GF-D8 (cell line): ENCODE results near the gene ZC3H7B.

ENCODE experiments used
- DNase-seq: peaks from one replicate; lab custom pipeline; 2025; lab: John Stamatoyannopoulos, UW

ZC3H7B gene

DNA sequence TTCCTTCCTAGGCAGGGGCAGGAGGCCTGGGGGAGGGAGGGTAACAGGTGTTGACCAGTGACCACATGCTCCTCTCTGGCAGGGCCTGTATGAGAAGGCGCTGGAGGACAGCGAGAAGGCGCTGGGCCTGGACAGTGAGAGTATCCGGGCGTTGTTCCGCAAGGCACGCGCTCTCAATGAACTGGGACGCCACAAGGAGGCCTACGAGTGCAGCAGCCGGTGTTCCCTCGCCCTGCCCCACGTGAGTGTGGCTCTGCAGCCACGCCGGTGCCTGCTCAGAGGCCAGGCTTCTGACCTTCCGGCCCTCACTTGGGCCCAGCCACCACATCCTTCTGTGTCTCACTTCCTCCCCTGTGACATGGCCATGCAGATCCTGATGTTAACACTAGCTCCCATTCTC, 25.8 kb downstream of the ZC3H7B start:
- DNase-seq = no peak

DNA sequence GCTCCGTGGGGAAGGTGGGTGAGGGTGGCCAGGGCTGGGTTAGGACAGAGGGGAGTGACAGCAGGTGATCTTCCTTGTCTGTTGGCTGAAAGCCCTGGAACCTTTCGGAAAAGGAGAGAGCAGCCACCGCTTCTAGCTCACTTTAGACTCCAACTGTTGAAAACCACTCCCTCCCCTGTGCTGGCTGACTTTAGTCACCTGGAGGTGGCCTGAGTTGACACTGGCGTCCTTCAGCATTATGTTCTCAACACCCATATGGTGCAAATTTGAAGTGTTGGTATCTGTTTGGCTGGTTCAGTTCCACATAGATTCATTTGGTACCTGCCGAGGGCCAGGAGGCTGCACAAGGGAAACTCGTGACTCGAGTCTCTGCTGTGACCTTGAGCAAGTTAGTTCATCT, 28.8 kb downstream of the ZC3H7B start:
- no peak for DNase-seq

DNA sequence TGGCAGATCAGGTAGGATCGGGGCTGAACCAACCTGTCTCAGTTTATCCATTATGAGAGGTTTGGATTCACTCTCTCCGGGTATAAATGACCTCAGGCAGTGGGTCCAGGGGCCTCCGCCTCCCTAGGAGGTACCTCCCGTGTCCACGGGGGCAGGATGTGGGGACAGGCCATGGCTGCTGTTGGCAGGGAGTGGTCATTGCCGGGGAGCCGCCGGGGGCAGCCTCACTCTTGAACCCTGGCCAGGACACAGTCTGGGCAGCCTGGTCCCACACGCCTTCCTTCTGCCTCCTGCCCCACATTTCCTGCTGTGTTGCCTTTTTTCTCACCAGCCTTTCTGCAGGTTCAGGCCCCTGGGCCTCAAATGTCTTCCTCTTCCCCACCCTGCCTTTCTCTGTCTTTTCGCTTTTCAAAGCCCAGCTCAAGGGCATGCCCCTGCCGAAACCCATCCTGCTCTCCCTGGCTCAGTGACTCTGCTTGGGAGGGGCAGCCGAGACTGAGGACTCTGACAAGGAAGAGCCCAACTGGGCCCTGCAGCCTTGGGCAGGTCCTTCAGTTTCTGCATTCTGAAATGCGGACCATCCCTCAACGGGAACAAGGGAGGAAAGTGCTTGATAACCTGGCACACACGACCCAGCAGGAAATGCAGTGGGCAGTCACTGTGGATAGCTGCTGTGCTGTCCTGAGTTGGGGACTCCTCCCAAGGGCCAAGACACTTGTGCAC, 31.1 kb downstream of the ZC3H7B start:
- no peak for DNase-seq

DNA sequence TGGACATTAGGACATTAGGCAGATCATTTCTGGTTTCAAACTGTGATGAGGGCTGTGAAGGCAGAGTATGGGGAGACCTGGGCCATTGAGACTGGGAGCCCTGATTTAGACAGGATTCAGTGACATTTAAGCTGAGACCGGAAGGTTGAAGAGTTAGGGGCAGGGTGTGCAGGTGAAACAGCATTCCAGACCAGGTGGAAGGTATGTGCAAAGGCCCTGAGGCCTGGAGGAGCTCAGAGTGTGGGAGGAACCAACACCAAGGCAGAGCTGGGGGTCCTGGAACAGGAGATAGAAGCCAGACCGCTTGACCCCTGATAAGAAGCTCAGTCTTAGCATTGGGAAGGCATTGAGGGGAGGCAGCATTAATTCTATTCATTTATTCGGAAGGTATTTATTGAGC, 32.5 kb downstream of the ZC3H7B start:
- DNase-seq = no peak

DNA sequence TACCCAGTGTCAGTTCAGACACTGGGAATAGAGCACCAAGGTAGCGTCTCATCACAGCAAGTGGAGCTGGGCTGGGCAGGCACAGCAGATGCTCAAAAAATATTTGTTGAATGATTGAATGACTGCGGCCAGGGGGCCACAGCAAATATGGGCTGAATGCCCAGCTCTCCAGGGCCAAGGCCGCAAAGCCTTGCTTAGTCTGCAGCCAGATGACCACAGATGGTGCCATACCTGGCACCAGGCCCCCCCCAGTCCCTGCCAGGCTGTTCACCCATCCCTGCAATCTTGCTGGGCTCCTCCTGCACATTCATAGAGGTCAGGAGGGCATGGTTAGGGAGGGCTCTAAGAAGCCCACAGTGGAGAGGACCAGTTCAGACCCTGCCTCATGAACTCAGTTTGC, 32.9 kb downstream of the ZC3H7B start:
- no peak for DNase-seq

DNA sequence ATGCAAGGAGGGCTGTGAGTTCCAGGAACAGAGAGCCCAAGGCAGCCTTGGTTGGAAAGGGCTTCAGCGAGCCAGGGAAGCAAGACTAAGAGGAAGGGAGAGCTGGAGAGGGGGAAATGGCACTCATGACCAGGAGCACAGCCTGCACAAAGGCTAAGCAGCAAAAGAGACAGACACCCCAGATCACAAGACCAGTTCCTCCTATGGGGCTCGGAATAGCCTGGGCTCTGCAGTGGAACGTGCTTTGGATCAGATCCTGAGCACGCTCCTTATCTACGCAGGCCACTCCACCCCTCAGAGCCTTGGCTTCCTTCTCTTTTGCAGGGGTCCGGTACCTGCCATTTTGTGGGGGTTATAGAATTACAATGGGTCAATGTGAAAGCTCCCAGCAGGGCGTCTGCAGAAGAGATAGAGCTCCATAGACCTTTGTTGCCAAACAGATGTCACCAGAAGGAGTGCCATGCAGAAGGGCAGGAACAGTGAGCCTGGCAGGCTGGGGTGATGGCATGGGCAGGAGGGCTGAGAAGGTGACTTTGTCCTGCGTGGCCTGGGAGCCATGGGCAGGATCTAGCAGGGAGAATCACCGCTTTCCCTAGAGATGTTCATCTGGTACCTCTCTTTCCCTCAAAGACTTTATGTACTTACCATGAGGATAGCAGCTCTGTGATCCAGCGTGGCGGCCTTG, 33.8 kb downstream of the ZC3H7B start:
- DNase-seq = no peak

DNA sequence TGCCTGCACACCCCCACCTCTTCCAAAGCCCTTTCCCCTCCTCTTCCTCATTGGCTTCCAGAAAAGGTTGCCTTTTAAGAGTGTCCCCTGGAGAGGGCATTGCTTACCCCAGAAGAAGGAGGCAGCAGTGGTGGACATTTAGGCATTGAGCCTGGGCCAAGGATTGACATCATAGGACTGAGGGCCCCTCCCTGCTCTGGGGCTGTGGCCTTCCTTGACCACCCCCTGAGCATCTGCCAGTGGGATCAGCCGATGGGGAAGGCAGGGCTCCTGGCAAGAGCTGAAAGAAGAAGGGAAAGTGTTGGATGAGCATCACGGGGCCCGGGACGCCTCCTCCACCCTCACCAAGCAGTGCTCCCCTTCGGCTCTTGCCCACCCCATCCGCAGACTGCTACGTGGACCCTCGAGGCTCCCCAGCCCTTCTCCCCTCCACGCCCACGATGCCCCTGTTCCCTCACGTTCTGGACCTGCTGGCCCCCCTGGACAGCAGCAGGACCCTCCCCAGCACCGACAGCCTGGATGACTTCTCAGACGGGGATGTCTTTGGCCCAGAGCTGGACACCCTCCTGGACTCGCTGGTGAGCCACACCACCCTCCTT, 37.4 kb downstream of the ZC3H7B start:
- no peak for DNase-seq

DNA sequence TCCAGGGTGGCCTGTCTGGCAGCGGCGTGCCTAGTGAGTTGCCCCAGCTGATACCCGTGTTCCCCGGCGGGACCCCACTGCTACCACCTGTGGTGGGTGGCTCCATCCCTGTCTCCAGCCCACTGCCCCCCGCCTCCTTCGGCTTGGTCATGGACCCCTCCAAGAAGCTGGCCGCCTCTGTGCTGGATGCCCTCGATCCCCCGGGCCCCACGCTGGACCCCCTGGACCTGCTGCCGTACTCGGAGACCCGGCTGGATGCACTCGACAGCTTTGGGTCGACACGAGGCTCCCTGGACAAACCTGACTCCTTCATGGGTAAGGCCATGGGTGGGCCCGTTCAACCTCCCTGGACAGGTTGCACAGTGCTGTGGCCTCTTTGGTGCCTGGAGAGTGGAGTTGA, 38.5 kb downstream of the ZC3H7B start:
- no peak for DNase-seq

DNA sequence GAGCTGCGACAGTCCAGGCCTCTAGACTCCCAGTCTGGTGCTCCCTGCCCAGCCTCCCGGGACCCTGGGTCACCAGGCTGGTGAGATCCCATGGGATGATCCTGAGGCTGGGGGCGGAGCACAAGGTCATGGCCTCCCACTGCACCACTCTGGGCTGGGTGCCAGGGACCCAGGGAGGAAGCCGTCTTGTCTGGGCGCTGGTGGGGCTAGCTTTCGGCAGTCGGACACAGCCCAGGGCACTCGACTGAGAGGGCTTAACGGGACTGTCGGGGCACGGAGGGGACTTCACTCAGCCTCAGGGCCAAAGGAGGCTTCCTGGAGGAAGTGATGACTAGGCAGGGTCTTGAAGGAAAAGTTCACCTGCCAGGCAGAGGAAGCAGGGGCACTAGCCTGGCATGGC, 39.0 kb downstream of the ZC3H7B start:
- DNase-seq = no peak

DNA sequence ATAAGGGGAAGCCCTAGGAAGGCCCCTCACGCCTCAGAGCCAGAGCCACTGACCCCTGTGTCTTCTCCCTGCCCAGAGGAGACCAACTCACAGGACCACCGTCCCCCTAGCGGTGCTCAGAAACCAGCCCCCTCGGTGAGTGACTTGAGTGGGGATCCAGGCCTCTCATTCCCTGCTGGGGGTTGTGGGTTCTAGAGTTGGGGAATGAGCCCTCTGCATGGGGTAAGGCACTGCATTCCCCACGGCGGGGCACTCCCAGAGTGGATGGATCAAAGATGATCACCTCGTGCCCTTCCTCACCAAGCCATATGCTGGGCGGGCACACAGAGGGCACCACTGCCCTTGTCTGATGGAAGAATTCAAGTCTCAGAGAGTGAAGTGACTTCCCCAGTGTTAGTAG, 39.7 kb downstream of the ZC3H7B start:
- DNase-seq = no peak

DNA sequence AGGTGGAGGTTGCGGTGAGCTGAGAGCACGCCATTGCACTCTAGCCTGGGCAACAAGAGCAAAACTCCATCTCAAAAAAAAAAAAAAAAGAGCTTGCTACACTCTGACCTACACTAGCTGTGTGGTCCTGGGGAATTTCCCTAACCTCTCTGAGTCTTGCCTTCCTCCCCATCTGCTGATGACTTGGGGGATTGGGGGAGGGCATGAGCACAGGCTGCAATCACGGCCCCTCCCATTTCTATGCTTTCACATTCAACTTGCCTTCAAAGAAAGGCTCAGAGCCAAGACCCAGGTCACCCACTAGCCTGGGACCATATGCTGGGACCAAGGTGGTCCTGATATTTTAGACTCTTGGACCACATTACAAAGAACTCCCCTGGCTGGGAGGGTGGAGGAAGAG, 40.7 kb downstream of the ZC3H7B start:
- DNase-seq = no peak

DNA sequence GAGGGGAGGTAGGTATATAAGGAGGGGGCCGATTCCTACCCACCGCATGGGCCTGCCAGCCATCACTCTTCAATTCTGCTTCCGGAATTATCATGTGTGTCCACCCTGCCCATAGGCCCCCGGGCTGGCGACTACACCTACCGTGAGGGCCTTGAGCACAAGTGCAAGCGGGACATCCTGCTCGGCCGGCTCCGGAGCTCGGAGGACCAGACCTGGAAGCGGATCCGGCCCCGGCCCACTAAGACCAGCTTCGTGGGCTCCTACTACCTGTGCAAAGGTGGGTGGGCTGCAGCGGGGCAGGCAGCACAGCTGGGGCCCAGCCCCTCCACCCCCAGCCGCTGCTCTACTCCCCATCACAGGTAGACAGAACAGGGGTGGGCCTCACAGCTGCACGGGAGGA, 42.0 kb downstream of the ZC3H7B start:
- DNase-seq = no peak

DNA sequence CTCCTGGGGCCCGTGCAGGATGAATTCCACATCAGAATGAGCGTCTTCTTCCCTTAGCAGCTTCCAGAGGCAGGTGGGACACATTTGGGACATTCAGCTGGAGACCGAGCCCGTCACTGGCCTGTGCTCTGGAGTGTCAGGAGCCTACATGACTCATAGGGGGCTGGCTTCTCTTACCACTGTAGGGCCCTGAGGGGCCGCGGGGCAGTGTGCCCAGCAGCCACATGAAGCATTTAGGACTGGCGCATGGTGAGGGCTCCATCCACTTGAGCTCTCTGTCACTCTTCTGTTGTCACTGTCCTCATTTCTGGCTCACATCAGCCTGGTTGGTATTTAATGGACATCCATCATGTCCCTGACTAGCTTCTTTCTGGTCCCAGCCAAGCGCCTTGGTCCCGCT, 42.4 kb downstream of the ZC3H7B start:
- no peak for DNase-seq

DNA sequence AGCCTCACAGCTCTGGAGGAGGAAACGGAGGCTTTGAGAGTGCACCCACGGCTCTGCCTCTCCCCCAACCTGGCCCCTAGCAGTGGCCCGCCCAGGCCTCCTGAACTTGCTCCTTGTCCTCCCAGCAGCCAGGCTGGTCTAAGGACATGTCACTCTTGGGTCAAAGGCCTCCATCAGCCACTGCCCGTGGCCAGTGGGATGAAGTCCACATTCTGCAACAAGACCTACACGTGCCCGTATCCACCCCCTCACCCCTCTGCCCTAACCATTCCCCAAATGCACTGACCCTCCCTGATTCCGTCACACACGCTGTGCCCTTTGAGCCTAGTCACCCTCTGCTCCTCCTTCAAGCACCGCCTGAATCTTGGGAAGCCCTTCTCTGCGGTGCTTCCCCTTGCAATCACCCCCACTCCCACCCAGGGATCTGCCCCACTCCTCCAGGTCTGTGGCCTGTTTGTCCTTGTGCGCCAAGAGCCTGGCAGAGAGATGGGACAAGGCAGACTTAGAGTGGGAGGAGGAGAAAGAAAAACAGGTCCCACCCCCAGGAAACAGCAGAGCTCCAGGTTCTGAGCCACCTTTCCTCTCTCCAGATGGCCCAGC, 43.0 kb downstream of the ZC3H7B start:
- no peak for DNase-seq

DNA sequence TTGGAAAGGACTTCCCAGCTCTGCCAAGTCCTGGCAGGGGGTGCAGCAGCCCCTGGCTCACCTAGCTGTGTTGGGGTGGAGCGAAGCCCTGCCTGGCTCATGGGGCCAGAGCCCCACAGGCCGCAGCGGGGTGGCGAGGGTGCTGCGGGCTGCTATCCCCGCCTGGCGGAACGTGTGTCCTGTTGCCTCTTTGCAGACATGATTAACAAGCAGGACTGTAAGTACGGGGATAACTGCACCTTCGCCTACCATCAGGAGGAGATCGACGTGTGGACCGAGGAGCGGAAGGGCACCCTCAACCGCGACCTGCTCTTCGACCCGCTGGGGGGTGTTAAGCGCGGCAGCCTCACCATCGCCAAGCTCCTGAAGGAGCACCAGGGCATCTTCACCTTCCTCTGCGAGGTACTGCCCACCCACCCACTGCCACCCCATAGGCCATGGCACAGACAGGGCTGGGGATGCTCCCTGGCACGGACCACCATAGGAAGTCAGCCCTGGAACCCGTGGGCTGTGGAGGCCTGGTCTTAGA, 44.5 kb downstream of the ZC3H7B start:
- DNase-seq = no peak

DNA sequence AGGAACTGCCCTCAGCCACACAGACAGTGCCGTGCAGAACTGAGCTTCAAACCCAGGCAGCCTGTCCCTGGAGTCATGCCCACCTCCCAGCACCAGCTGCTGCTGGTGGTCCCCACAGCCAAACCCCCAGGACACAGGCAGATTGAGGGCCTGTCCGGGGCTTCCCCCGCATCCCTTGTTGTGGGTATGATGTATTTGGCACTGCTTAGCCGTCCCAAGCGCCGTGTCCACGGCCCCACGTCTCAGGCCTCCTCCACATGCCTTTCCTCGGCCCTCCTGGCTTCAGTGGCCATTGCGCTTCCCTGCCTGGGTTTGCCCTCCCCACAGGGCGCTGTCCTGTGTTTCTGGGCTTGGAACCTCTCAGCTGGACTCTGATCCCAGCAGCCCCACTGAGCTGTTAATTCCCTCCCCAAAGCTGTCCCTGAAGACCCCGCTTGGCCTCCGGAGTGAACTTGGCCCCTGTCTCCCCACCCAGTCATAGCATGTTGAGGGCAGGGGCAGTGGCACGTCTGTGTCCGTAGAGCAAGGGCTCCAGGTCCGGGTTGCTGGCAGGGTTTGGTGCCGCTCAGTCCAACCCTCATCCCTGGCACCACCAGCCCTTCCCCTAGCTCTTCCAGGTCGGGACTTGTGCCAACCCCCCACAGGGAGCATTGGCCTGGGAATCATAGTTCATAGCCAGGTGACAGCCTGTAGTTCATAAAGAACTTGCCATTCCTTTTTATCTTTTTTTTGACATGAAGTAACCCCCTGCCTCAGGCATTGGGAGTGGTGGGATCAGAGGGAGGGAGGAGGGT, 45.9 kb downstream of the ZC3H7B start:
- DNase-seq = no peak

DNA sequence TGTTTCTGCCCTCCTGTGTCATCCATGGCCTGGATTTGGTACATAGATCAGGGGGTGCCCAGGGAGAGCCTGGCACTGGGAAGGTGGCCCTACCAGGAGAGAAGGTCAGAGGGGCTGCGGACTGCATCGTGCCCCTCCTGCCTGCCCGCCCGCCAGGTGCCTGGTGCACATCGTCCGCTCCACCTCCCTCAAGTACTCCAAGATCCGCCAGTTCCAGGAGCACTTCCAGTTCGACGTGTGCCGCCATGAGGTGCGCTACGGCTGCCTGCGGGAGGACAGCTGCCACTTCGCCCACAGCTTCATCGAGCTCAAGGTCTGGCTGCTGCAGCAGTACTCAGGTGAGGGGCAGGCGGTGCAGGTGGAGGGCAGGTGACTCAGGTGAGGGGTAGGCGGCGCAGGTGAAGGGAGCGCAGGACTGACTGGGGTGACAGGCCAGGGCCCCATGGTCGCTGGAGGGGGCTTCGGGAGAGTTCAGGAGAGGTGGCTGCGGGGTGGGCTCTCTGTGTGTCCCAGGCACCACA, 47.7 kb downstream of the ZC3H7B start:
- DNase-seq = no peak

DNA sequence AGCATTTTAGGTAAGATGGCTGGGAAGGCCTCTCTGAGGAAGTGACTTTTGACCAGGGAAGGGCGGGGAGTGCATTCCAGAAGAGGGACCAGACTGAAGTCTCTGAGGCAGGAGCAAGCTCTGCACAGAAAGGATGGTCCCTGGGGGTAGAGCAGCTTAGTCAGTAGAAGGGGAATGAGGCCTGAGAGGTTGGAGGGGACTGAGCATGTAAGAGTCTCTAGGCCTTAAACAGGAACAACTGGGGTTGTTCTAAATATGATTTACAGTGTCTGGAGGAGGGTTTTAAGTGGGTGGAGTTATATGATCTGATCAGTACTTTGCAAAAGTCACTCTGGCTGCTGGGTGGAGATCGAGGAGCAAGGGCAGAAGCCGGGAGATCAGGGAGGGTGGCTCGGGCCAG, 48.8 kb downstream of the ZC3H7B start:
- DNase-seq = no peak

DNA sequence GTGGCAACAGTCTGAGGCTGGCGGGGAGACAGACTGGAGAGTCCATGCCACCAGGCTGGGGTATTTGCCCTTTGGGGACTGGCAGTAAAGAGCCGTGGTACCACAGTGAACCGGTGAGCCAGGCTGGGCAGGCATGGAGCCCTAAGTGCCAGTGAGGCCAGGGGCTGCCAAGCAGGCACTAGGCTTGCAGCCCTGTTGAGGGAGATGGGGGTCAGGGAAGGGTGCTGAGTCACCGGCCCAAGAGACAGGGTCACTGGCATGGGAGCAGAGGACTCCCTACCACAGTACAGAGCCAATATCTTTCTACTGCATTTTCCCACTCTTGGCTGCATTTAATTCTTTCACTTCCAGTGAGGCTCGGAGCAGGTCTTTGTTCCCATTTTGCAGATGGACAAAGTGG, 49.7 kb downstream of the ZC3H7B start:
- no peak for DNase-seq

DNA sequence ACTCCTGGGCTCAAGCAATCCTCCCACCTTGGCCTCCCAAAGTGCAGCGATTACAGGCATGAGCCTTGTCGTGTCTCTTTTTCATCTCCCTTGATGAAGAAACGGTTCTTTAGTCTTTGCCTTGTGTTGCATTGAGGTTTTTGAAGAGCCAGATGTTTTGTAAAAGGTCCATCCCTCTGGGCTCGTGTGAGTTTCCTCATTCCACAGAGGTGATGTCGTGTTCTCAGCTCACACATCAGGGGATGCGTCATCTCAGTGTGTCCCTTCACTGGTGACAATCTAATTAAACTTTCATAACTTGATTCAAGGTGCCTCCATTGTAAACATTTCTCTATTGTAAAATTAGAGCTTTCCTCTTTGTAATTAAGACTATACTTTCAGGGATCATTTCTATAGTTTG, 50.7 kb downstream of the ZC3H7B start:
- DNase-seq = no peak

DNA sequence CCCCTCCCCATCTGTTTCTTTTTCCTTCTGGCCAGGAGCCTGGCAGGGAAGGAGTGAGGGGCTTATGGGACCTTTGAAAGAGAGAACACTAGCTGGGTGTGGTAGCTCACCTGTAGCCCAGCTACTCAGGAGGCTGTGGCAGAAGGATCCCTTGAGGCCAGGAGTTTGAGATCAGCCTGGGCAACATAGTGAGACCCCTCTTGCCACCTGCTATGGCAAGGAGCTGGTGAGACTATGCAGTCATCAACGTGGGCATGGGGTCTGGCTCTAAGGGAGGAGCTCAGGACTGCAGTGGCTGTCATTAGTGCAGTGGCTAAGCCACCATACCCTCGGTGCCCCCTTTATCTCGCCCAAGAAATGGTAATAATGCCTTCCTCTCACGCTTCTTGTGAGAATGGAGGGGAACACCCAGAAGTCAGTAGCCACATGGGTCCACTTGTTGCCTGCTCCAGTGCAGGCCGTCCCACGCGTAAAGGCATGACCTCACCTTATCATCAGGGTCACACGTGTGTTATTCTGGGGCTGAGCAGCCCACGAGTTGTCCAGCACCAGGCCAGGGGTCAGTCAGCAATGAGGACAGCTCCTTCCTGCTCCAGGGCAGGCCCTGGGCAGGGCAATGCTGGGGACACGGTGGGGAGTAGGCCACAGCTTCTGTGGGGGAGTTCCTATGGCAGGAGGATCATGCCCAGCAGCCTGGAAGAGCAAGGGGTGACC, 52.7 kb downstream of the ZC3H7B start:
- DNase-seq = no peak
